NCI-H128 (cell line): ENCODE results near the gene KCNMA1.
"Not testable (repeated sequence)": the region's sequence is repeated elsewhere in the genome, so short reads cannot be mapped to it uniquely, and the experiment has no call there.

ENCODE experiments used
- DNase-seq: peaks from one replicate; lab custom pipeline; 2025; ENCODE audit not compliant: unreplicated experiment; lab: John Stamatoyannopoulos, UW

KCNMA1 gene

GRCh38 chr10:77637532-77638320, at the start of gene KCNMA1:
Gene KCNMA1 (minus strand): TSS chr10:77637808.
- DNase-seq, result no peak

- no peak for DNase-seq
Observed at GRCh38 chr10:77686650-77687417, 49.2 kb upstream of the KCNMA1 start.

GRCh38 chr10:77686096-77686495, 48.5 kb upstream of the KCNMA1 start:
- peak; percentile 17 for DNase-seq

- DNase-seq, result peak; percentile 43
Observed at GRCh38 chr10:77685432-77685831, 47.8 kb upstream of the KCNMA1 start.

GRCh38 chr10:77683088-77683432, 45.5 kb upstream of the KCNMA1 start:
- DNase-seq, result not testable (repeated sequence)

- no peak for DNase-seq
Observed at GRCh38 chr10:77682393-77683087, 44.9 kb upstream of the KCNMA1 start.

GRCh38 chr10:77681839-77682238, 44.2 kb upstream of the KCNMA1 start:
- no peak for DNase-seq

- DNase-seq, result no peak
Observed at GRCh38 chr10:77680811-77681210, 43.2 kb upstream of the KCNMA1 start.

GRCh38 chr10:77680065-77680464, 42.5 kb upstream of the KCNMA1 start:
- no peak for DNase-seq

GRCh38 chr10:77679217-77679616, 41.6 kb upstream of the KCNMA1 start:
- DNase-seq, result no peak

- no peak for DNase-seq
Observed at GRCh38 chr10:77678146-77678545, 40.5 kb upstream of the KCNMA1 start.

- no peak for DNase-seq
Observed at GRCh38 chr10:77675347-77675746, 37.7 kb upstream of the KCNMA1 start.

- no peak for DNase-seq
Observed at GRCh38 chr10:77673515-77674140, 36.0 kb upstream of the KCNMA1 start.

- DNase-seq, result no peak
Observed at GRCh38 chr10:77673101-77673500, 35.5 kb upstream of the KCNMA1 start.

GRCh38 chr10:77671594-77672252, 34.1 kb upstream of the KCNMA1 start:
- no peak for DNase-seq

GRCh38 chr10:77670817-77671443, 33.3 kb upstream of the KCNMA1 start:
- DNase-seq, result no peak

GRCh38 chr10:77669892-77670291, 32.3 kb upstream of the KCNMA1 start:
- DNase-seq, result no peak

GRCh38 chr10:77667426-77668324, 30.1 kb upstream of the KCNMA1 start:
- no peak for DNase-seq

GRCh38 chr10:77666821-77667220, 29.2 kb upstream of the KCNMA1 start:
- no peak for DNase-seq
